Measurements from ENCODE around the gene CFHR5. TPM values are rescaled to one million over a fixed set of nuclear protein-coding genes. Genes with fewer than 3 reads are reported as not detected.
A peak's percentile ranks its signal among the peaks of the same experiment; 100 is the strongest.

The CFHR5 gene
- total and polyA plus RNA-seq, 2 of the 4 experiments (the other 2 are of a cell fraction) = not detected

DNA sequence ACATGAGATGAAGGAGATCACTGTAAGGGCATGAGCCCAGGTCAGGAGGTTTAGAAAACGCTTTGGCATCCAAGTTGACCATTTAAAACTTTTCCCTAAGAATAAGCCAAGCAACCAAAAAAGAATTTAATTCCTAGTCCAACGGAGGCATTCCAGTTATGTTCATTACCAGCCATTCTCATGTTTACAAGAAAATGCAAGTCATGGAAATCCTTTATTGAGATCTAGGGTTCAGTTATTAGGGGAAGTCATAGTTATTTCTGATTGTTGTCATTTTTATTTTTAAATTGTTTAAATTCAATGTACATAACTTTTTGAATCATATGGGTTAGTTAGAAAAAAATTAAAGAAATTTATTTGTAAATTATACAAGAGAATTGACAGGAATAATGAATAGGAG is 24.5 kb downstream of the CFHR5 start:
- no peak overlapping the region for H2AFZ ChIP-seq (replicated peaks; ENCODE audit: low read length, poor library complexity)
- H3K18ac ChIP-seq (ENCODE audit: low read depth, low read length) = no peak overlapping the region
- H2AK5ac ChIP-seq (ENCODE audit: low read depth, low read length) = no peak overlapping the region
- H3K23ac ChIP-seq (ENCODE audit: low read depth, low read length) = no peak overlapping the region
- intact Hi-C loops (cut with micrococcal nuclease) (no loop called here), dilution Hi-C loops (cut with HindIII; ENCODE audit: low sequenced_read_pairs, unreplicated experiment) (no loop called here), in situ Hi-C loops (cut with MboI; ENCODE audit: low sequenced_read_pairs) (no loop called here)
- H3K9me3 ChIP-seq (ENCODE audit: control insufficient read depth, insufficient read depth, low read length) = no peaks in the 10 kb centered on the region
- no peak overlapping the region for H3K56ac ChIP-seq (ENCODE audit: extremely low read depth, insufficient read depth, low read length)
- no peak overlapping the region for H2BK120ac ChIP-seq (ENCODE audit: low read depth, low read length)
- no CpG with 5 or more reads among the region's 2 CpGs for WGBS, 2 experiments (ENCODE audit: extremely low coverage in 2 of 2, insufficient read length in 1 of 2)
- no peak overlapping the region for H3K4me2 ChIP-seq (ENCODE audit: low read depth, low read length)
- CTCF ChIA-PET = no interaction called here
- H3K4ac ChIP-seq (ENCODE audit: low read depth, low read length) = no peak overlapping the region
- no peak overlapping the region for H4K8ac ChIP-seq (ENCODE audit: low read depth in 2 of 2, low read length in 2 of 2)
- H3K9ac ChIP-seq (ENCODE audit: low read depth, low read length) = no peak overlapping the region
- H2BK5ac ChIP-seq (ENCODE audit: low read depth, low read length, poor library complexity, severe bottlenecking) = no peak overlapping the region
- no peak overlapping the region for H2BK15ac ChIP-seq (ENCODE audit: low read depth, low read length)
- POLR2A ChIA-PET (ENCODE audit: unreplicated experiment) = no interaction called here
- no peak overlapping the region for H3K14ac ChIP-seq (replicated peaks; ENCODE audit: low read depth, low read length)
- DNase-seq = no peak
- no peaks in the 10 kb centered on the region for H3K79me1 ChIP-seq (ENCODE audit: low read depth in 1 of 2, low read length in 2 of 2)
- TF ChIP-seq BHLHE40 (IDR thresholded peaks at IDR 0.05; ENCODE audit: low read depth, low read length) (no peak), NFE2L2 (IDR thresholded peaks at IDR 0.05; ENCODE audit: low read depth, low read length) (peak; percentile 70)
- no peaks in the 10 kb centered on the region for H3K9me1 ChIP-seq (ENCODE audit: insufficient read depth, low read length)
- no peak overlapping the region for H4K5ac ChIP-seq (ENCODE audit: low read depth, low read length)
- no peaks in the 10 kb centered on the region for H4K20me1 ChIP-seq (ENCODE audit: insufficient read depth, low read length)
- no peak overlapping the region for H4K91ac ChIP-seq (ENCODE audit: insufficient read depth, low read depth, low read length)
- no peak overlapping the region for H3K27ac ChIP-seq (ENCODE audit: insufficient read depth, low read length)
- ATAC-seq (ENCODE audit: low read depth) = no peak
- H3K4me3 ChIP-seq (ENCODE audit: insufficient read depth, low read depth, low read length) = no peak overlapping the region
- no peaks in the 10 kb centered on the region for H3K27me3 ChIP-seq (ENCODE audit: control insufficient read depth, insufficient read depth, low read length)
- H2AK9ac ChIP-seq (replicated peaks; ENCODE audit: low read depth, low read length, poor library complexity) = no peak overlapping the region
- no TSS peak for BruUV-seq (replicated peaks)
- H2BK20ac ChIP-seq (ENCODE audit: low read depth, low read length) = no peak overlapping the region
- H3K36me3 ChIP-seq (ENCODE audit: control insufficient read depth, insufficient read depth, low read length) = no peaks in the 10 kb centered on the region
- H3K4me1 ChIP-seq (ENCODE audit: control insufficient read depth, insufficient read depth, low read length) = no peaks in the 10 kb centered on the region
